ENCODE measurements around the gene KICS2. TPM values are rescaled to one million over a fixed set of nuclear protein-coding genes. Genes with fewer than 3 reads are reported as not detected.

KICS2 gene
- polyA plus RNA-seq (2011; rRNA removed) (2.6 and 3.3 TPM in 2 replicates), polyA minus RNA-seq (2011; rRNA and poly(A)+ RNA removed) (4.6 and 5.2 TPM in 2 replicates)

GRCh38 chr12:64222009-64222765, at the start of gene KICS2:
KICS2 (minus strand) TSS chr12:64222296; CDS start chr12:64222237, 59 bp downstream.
- peak within 1 kb of the TSS; percentile 93 for H3K27ac ChIP-seq (ENCODE audit: low read depth, low read length)
- DNase-seq (ENCODE audit: low read depth, low spot score) = peak; percentile 73
- no peaks in the 10 kb centered on the region; the same call in 1 of the 2 replicates for H3K9me3 ChIP-seq (ENCODE audit: control insufficient read depth, insufficient read depth, low read length)
- CTCF ChIA-PET = interaction anchor here (0.6 to 1.0 kb wide), 3 partner anchors 20 to 383 kb away, joined by 3 to 4 read pairs (median 4); no protein-coding TSS in a partner anchor
- H3K4me3 ChIP-seq (ENCODE audit: low read depth, low read length) = peak within 1 kb of the TSS; percentile 93
- TF ChIP-seq CTCF (IDR thresholded peaks at IDR 0.05; ENCODE audit: low read depth, low read length) = no peak
- H3K27me3 ChIP-seq (ENCODE audit: control insufficient read depth, insufficient read depth, low read length) = no peaks in the 10 kb centered on the region
- POLR2A ChIA-PET = interaction anchor here (0.7 to 1.0 kb wide), 3 partner anchors 40 to 383 kb away, joined by 3 to 6 read pairs (median 4); no protein-coding TSS in a partner anchor

- no peak for TF ChIP-seq CTCF (IDR thresholded peaks at IDR 0.05; ENCODE audit: low read depth, low read length)
- peaks cover 7% of the 10 kb centered on the region for H3K27me3 ChIP-seq (ENCODE audit: control insufficient read depth, insufficient read depth, low read length)
- DNase-seq (ENCODE audit: low read depth, low spot score) = no peak
- H3K9me3 ChIP-seq (ENCODE audit: control insufficient read depth, insufficient read depth, low read length) = no peaks in the 10 kb centered on the region
- no peak overlapping the region for H3K4me3 ChIP-seq (ENCODE audit: low read depth, low read length)
- no peak overlapping the region for H3K27ac ChIP-seq (ENCODE audit: low read depth, low read length)
- POLR2A ChIA-PET = no interaction called here
- CTCF ChIA-PET = no interaction called here
Measured at GRCh38 chr12:64270411-64270810, 48.3 kb upstream of the KICS2 start.

GRCh38 chr12:64269161-64269560, 47.1 kb upstream of the KICS2 start:
- no peak for DNase-seq (ENCODE audit: low read depth, low spot score)
- H3K9me3 ChIP-seq (ENCODE audit: control insufficient read depth, insufficient read depth, low read length) = no peaks in the 10 kb centered on the region
- ChIA-PET POLR2A (no interaction called here), CTCF (interaction anchor here (0.7 kb wide), 1 partner anchor 411 kb away, joined by 5 read pairs; no protein-coding TSS in a partner anchor)
- TF ChIP-seq CTCF (IDR thresholded peaks at IDR 0.05; ENCODE audit: low read depth, low read length) = no peak
- H3K27ac ChIP-seq (ENCODE audit: low read depth, low read length) = no peak overlapping the region
- H3K27me3 ChIP-seq (ENCODE audit: control insufficient read depth, insufficient read depth, low read length) = peaks cover 7% of the 10 kb centered on the region
- no peak overlapping the region for H3K4me3 ChIP-seq (ENCODE audit: low read depth, low read length)

- POLR2A ChIA-PET = no interaction called here
- Histone ChIP-seq H3K4me3 (ENCODE audit: low read depth, low read length) (no peak overlapping the region), H3K27ac (ENCODE audit: low read depth, low read length) (no peak overlapping the region), H3K27me3 (ENCODE audit: control insufficient read depth, insufficient read depth, low read length) (peaks cover 3% of the 10 kb centered on the region), H3K9me3 (ENCODE audit: control insufficient read depth, insufficient read depth, low read length) (no peaks in the 10 kb centered on the region)
- TF ChIP-seq CTCF (IDR thresholded peaks at IDR 0.05; ENCODE audit: low read depth, low read length) = no peak
- no peak for DNase-seq (ENCODE audit: low read depth, low spot score)
- CTCF ChIA-PET = interaction anchor here (0.7 to 1.4 kb wide), 3 partner anchors 12 to 412 kb away, joined by 3 to 5 read pairs (median 3); no protein-coding TSS in a partner anchor
Measured at GRCh38 chr12:64268409-64268808, 46.3 kb upstream of the KICS2 start.

GRCh38 chr12:64265839-64266238, 43.7 kb upstream of the KICS2 start:
- POLR2A ChIA-PET = no interaction called here
- no peak for DNase-seq (ENCODE audit: low read depth, low spot score)
- no peak for TF ChIP-seq CTCF (IDR thresholded peaks at IDR 0.05; ENCODE audit: low read depth, low read length)
- no peaks in the 10 kb centered on the region for H3K9me3 ChIP-seq (ENCODE audit: control insufficient read depth, insufficient read depth, low read length)
- no peaks in the 10 kb centered on the region for H3K27me3 ChIP-seq (ENCODE audit: control insufficient read depth, insufficient read depth, low read length)
- H3K4me3 ChIP-seq (ENCODE audit: low read depth, low read length) = no peak overlapping the region
- no peak overlapping the region for H3K27ac ChIP-seq (ENCODE audit: low read depth, low read length)
- CTCF ChIA-PET = no interaction called here
